GM12873 (cell line): ENCODE measurements around the gene SULT2B1.

Experiments used
- CTCF ChIP-seq: IDR thresholded peaks from 2 replicates; pipeline ENCODE4 v1.5.1; 2012; ENCODE audit warnings: low read depth, mild to moderate bottlenecking, moderate library complexity, low read length, control low read depth; ENCODE audit not compliant: insufficient read depth; ENCODE audit errors: missing control alignments

Gene SULT2B1

GRCh38 chr19:48518207-48518606 is 33.8 kb upstream of the SULT2B1 start:
- TF ChIP-seq CTCF, result no peak

GRCh38 chr19:48520134-48520533 is 31.8 kb upstream of the SULT2B1 start:
- no peak for TF ChIP-seq CTCF

GRCh38 chr19:48524221-48524620 is 27.8 kb upstream of the SULT2B1 start:
- TF ChIP-seq CTCF, result no peak

GRCh38 chr19:48524732-48525131 is 27.2 kb upstream of the SULT2B1 start:
- TF ChIP-seq CTCF, result no peak

- TF ChIP-seq CTCF, result no peak
These were observed 22.8 kb upstream of the SULT2B1 start for GRCh38 chr19:48529156-48529555.

- TF ChIP-seq CTCF, result no peak
These were observed 21.8 kb upstream of the SULT2B1 start for GRCh38 chr19:48530066-48530720.

- no peak for TF ChIP-seq CTCF
These were observed 21.2 kb upstream of the SULT2B1 start for GRCh38 chr19:48530770-48531169.
